HL-60 (cell line): ENCODE measurements around the gene UBP1.

ENCODE experiments used
- GABPA ChIP-seq: IDR thresholded peaks from 2 replicates; pipeline ENCODE4 v1.6.1; 2012; ENCODE audit warnings: low read depth
- POLR2AphosphoS5 ChIP-seq: IDR thresholded peaks from 2 replicates; pipeline ENCODE4 v1.6.1; 2012; ENCODE audit warnings: low read depth
- SPI1 ChIP-seq: IDR thresholded peaks from 2 replicates; pipeline ENCODE4 v1.6.1; 2012; ENCODE audit warnings: low read depth, mild to moderate bottlenecking, borderline replicate concordance
- TF ChIP-seq, protein P1 (sequence below): IDR thresholded peaks from 2 replicates; pipeline ENCODE4 v1.6.1; 2012; ENCODE audit warnings: low read depth; ENCODE audit not compliant: insufficient replicate concordance
- TF ChIP-seq, protein P2 (sequence below): IDR thresholded peaks from one replicate; pipeline ENCODE4 v1.5.1; 2011; ENCODE audit warnings: low read length, control low read depth, inconsistent platforms; ENCODE audit not compliant: insufficient read depth

DNA sequence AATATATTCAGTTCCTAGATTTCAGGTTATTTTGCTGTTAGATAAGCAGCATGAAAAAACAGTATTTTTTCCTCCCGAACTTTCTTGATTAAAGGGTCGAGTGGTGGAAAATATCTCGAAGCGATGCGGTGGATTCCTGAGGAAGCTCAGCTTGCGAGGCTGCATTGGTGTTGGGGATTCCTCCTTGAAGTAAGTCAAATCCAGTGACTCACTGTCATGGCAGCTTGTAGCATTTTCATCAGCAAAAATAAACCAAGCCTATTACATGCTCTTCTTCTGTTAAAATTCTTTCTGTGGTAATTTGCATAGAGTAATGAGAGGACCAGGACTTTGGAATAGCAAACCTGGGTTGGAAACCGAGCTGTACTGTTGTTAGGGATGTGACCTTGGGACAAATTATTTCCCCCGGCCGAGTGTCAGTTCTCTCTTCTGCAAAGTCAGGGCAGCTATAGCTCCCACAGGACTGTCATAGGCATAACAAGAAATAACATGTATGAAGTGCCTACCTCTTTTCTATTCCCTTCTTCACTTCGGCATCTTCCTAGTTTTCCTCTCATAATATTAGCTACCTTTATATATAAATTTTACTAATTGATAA is 75.6 kb downstream of the UBP1 start:
- TF ChIP-seq, protein P1, sequence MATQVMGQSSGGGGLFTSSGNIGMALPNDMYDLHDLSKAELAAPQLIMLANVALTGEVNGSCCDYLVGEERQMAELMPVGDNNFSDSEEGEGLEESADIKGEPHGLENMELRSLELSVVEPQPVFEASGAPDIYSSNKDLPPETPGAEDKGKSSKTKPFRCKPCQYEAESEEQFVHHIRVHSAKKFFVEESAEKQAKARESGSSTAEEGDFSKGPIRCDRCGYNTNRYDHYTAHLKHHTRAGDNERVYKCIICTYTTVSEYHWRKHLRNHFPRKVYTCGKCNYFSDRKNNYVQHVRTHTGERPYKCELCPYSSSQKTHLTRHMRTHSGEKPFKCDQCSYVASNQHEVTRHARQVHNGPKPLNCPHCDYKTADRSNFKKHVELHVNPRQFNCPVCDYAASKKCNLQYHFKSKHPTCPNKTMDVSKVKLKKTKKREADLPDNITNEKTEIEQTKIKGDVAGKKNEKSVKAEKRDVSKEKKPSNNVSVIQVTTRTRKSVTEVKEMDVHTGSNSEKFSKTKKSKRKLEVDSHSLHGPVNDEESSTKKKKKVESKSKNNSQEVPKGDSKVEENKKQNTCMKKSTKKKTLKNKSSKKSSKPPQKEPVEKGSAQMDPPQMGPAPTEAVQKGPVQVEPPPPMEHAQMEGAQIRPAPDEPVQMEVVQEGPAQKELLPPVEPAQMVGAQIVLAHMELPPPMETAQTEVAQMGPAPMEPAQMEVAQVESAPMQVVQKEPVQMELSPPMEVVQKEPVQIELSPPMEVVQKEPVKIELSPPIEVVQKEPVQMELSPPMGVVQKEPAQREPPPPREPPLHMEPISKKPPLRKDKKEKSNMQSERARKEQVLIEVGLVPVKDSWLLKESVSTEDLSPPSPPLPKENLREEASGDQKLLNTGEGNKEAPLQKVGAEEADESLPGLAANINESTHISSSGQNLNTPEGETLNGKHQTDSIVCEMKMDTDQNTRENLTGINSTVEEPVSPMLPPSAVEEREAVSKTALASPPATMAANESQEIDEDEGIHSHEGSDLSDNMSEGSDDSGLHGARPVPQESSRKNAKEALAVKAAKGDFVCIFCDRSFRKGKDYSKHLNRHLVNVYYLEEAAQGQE: no peak
- TF ChIP-seq, protein P2, sequence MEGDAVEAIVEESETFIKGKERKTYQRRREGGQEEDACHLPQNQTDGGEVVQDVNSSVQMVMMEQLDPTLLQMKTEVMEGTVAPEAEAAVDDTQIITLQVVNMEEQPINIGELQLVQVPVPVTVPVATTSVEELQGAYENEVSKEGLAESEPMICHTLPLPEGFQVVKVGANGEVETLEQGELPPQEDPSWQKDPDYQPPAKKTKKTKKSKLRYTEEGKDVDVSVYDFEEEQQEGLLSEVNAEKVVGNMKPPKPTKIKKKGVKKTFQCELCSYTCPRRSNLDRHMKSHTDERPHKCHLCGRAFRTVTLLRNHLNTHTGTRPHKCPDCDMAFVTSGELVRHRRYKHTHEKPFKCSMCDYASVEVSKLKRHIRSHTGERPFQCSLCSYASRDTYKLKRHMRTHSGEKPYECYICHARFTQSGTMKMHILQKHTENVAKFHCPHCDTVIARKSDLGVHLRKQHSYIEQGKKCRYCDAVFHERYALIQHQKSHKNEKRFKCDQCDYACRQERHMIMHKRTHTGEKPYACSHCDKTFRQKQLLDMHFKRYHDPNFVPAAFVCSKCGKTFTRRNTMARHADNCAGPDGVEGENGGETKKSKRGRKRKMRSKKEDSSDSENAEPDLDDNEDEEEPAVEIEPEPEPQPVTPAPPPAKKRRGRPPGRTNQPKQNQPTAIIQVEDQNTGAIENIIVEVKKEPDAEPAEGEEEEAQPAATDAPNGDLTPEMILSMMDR: no peak
- TF ChIP-seq POLR2AphosphoS5: no peak
- TF ChIP-seq SPI1: no peak
- TF ChIP-seq GABPA: no peak
